Tibial artery (tissue), 4 donors: ENCODE data around the gene CLCA1.

Source experiments
- DNase-seq, 2 donors: peaks; one replicate each; pipeline ENCODE4 v3.0.0-alpha.2; 2019
- H3K27ac ChIP-seq, 2 donors: fragments of 200-600 bp; sonication (generic) in 1 of 2; 1 replicate in 1 of 2; 2 replicates in 1 of 2; pipeline ENCODE4 v1.5.1; 2018 to 2019; ENCODE audit warnings: mild to moderate bottlenecking in 1 of 2
- H3K27me3 ChIP-seq, 2 donors: fragments of 200-600 bp; sonication (generic) in 1 of 2; one replicate each; pipeline versions ENCODE4 v1.5.1 to v1.6.0; 2016 to 2019
- H3K36me3 ChIP-seq, 3 donors: fragments of 200-600 bp; sonication (generic) in 2 of 3; one replicate each; pipeline ENCODE4 v1.5.1; 2016 to 2019; ENCODE audit warnings: mild to moderate bottlenecking in 2 of 3
- H3K4me1 ChIP-seq, 4 donors: fragments of 200-600 bp; sonication (generic) in 2 of 4; 1 replicate in 3 of 4; 2 replicates in 1 of 4; pipeline ENCODE4 v1.5.1; 2016 to 2019
- H3K4me3 ChIP-seq, 2 donors: fragments of 200-600 bp; sonication (generic) in 1 of 2; 1 replicate in 1 of 2; 2 replicates in 1 of 2; pipeline ENCODE4 v1.5.1; 2018 to 2019; ENCODE audit warnings: mild to moderate bottlenecking in 2 of 2
- H3K9me3 ChIP-seq, 3 donors: fragments of 200-600 bp; sonication (generic) in 1 of 3; one replicate each; pipeline ENCODE4 v1.5.1; 2016 to 2019
- intact Hi-C: fragments of 100-400 bp; cut with DNase I; formaldehyde crosslinking; loops from one replicate; pipeline ENCODE4 v1.15.0; 2023; ENCODE audit warnings: low total_unique reads
- TF ChIP-seq, protein P1 (sequence below), 2 experiments: fragments of 200-600 bp in 1 of 2; fragments of 450-650 bp in 1 of 2; IDR thresholded peaks; one replicate each; pipeline ENCODE4 v1.5.1; 2017 to 2019; ENCODE audit warnings: antibody characterized with exemption in 2 of 2, mild to moderate bottlenecking in 1 of 2, moderate library complexity in 1 of 2

The CLCA1 gene

DNA sequence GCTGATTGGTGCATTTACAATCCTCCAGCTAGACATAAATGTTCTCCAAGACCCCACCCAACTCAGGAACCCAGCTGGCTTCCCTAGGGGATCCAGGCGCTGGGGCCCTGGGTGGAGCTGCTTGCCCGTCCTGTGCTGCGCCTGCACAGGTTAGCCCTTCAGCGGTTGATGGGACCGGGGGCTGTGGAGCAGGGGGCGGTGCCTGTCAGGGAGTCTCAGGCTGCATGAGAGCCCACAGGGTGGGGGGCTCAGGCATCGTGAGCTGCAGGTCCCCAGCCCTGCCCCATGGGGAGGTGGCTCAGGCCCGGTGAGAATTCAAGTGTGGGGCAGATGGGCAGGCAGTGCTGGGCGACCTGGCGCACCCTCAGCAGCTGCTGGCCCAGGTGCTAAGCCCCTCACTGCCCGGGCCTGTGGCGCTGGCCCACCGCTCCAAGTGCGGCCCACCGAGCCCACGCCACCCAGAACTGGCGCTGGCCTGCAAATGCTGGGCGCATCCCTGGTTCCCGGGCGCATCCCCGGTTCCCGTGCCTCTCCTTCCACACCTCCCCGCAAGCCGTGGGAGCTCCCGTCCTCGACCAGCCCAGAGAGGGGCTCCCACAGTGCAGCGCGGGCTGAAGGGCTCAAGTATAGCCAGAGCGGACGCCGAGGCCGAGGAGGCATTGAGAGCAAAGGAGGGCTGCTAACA is 55.1 kb downstream of the CLCA1 start:
- Histone ChIP-seq H3K27ac (no peak overlapping the region), H3K4me3 (no peak overlapping the region), H3K27me3 (no peaks in the 10 kb centered on the region), H3K4me1 (no peaks in the 10 kb centered on the region), H3K9me3 (no peaks in the 10 kb centered on the region), H3K36me3 (no peaks in the 10 kb centered on the region)
- intact Hi-C loops, result no loop called here
- TF ChIP-seq, protein P1, sequence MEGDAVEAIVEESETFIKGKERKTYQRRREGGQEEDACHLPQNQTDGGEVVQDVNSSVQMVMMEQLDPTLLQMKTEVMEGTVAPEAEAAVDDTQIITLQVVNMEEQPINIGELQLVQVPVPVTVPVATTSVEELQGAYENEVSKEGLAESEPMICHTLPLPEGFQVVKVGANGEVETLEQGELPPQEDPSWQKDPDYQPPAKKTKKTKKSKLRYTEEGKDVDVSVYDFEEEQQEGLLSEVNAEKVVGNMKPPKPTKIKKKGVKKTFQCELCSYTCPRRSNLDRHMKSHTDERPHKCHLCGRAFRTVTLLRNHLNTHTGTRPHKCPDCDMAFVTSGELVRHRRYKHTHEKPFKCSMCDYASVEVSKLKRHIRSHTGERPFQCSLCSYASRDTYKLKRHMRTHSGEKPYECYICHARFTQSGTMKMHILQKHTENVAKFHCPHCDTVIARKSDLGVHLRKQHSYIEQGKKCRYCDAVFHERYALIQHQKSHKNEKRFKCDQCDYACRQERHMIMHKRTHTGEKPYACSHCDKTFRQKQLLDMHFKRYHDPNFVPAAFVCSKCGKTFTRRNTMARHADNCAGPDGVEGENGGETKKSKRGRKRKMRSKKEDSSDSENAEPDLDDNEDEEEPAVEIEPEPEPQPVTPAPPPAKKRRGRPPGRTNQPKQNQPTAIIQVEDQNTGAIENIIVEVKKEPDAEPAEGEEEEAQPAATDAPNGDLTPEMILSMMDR (IDR thresholded peaks at IDR 0.05), result no peak
- DNase-seq, result no peak

DNA sequence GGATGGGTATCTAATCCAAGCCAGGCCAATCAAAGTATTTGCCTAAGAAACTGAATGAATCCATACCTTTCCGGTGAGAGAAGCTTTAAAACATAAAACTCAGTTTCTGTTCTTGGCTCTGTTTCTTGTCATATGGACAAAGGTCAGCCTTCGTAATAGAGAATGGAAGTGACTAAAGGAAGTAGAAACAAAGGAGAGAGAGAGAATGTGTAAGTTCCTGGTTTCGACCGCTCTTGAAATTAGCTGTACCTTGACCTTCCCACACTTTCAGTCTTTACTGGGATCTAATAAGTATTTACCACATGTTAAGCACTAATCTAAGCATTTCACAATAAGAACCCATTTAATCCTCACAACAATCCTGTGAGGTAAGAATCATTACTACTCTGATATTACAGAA is 58.6 kb downstream of the CLCA1 start:
- DNase-seq, result no peak
- TF ChIP-seq, protein P1 (IDR thresholded peaks at IDR 0.05), result no peak
- intact Hi-C loops, result no loop called here
- Histone ChIP-seq H3K4me3 (no peak overlapping the region), H3K27ac (no peak overlapping the region), H3K4me1 (no peaks in the 10 kb centered on the region), H3K36me3 (no peaks in the 10 kb centered on the region), H3K27me3 (no peaks in the 10 kb centered on the region), H3K9me3 (no peaks in the 10 kb centered on the region)

DNA sequence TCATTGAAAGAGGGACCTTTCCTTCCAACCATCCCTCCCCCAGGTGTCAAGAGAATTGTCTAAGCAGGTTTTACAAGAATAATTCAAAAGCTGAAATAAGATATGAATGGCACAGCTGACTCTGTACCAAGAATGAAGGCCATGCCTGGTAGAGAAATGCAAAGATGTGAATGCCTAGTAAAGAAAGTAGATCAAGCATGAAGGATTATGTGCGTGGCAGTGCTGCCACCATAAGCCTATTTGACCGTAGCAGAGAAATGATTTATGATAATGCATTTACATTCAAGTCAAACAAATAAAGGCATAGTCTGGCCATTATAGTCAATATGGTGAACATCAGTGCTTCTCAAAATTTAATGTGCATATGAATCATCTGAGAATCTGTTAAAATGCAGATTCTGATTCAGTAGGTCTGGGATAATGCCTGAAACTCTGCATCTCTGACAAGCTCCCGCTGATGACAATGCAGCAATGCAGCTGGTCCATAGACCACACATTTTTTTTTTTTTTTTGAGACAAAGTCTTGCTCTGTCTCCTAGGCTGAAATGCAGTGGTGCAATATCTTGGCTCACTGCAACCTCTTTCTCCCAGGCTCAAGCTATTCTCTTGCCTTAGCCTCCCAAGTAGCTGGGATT is 61.6 kb downstream of the CLCA1 start:
- Histone ChIP-seq H3K4me1 (no peaks in the 10 kb centered on the region), H3K27ac (no peak overlapping the region), H3K36me3 (no peaks in the 10 kb centered on the region), H3K9me3 (no peaks in the 10 kb centered on the region), H3K4me3 (no peak overlapping the region), H3K27me3 (no peaks in the 10 kb centered on the region)
- intact Hi-C loops, result no loop called here
- no peak for DNase-seq
- TF ChIP-seq, protein P1 (IDR thresholded peaks at IDR 0.05), result no peak

DNA sequence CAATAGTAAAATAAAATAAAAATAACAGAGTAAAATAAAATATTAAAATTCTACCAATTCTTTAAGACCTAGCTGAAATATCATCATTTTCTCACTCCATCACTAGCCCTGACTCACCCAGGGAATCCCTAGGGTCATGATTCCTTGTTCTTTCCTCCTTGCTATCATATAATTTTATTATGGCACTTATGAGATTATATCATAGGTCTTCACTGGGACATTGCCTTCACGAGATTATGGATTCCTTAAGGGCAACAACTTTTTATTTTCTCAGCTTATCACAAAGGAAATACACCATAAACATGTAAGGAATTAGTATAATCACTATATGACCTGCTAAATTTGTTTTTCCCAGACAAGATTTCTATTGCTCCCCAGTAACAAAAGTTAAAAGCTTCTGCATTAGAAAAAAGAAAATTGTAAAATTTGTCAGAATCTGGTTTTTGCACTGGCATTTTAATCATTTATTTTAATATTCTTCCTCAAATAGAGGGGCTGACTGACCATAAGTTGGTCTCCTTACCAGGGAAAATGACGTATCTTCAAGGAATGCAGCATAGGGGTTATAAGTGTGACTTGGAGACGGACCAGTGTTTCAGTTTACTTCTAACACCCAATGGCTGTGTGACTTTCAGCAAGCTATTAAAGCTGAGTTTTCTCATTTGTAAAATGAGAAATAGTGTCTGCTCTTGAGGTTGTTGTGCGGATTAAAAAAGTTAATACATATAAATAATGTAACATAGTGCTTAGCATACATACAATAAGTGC is 69.4 kb downstream of the CLCA1 start:
- intact Hi-C loops, result no loop called here
- H3K9me3 ChIP-seq, result no peaks in the 10 kb centered on the region
- H3K4me1 ChIP-seq, result no peaks in the 10 kb centered on the region
- no peaks in the 10 kb centered on the region for H3K36me3 ChIP-seq
- DNase-seq, result no peak
- TF ChIP-seq, protein P1 (IDR thresholded peaks at IDR 0.05), result no peak
- no peak overlapping the region for H3K4me3 ChIP-seq
- H3K27ac ChIP-seq, result no peak overlapping the region
- peaks cover 0 to 3% of the 10 kb centered on the region in 2 donors for H3K27me3 ChIP-seq

DNA sequence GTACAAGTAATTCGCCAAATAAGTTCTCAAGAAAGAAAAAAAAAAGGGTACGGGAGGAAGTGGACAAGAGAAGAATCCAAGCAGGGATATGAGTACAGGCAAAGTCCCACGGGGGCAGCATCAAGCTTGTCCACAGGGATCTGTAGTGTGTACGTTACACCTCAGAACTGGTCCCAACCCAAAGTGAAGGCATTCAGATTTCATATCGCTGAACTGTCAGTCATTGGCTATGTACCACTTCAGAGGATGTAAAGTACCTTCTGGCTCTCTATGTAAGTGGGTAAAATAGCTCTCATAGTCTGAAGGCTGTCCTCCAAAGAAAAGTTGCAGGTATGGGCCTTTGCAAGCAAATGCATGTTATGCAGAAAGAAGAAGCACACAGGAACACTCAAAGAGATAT is 70.0 kb downstream of the CLCA1 start:
- no peak for DNase-seq
- H3K4me3 ChIP-seq, result no peak overlapping the region
- no peak overlapping the region for H3K27ac ChIP-seq
- intact Hi-C loops, result no loop called here
- H3K9me3 ChIP-seq, result no peaks in the 10 kb centered on the region
- H3K36me3 ChIP-seq, result no peaks in the 10 kb centered on the region
- H3K4me1 ChIP-seq, result no peaks in the 10 kb centered on the region
- TF ChIP-seq, protein P1 (IDR thresholded peaks at IDR 0.05), result no peak
- H3K27me3 ChIP-seq, result peaks cover 0 to 3% of the 10 kb centered on the region in 2 donors
